ENCODE measurements around the gene RAD51B.

RAD51B gene

GRCh38 chr14:68392393-68393141, 573.0 kb downstream of the RAD51B start:
- Histone ChIP-seq H3K9me2 (replicated peaks; ENCODE audit: insufficient read depth, low read length) (no peaks in the 10 kb centered on the region), H3K36me3 (replicated peaks; ENCODE audit: insufficient read depth, low read length) (no peaks in the 10 kb centered on the region), H3K4me3 (ENCODE audit: low read length) (no peak overlapping the region), H3K4me2 (ENCODE audit: low read depth, low read length) (no peak overlapping the region), H3K4me1 (ENCODE audit: low read length) (no peaks in the 10 kb centered on the region), H3F3A (ENCODE audit: insufficient read depth, low read length) (no peaks in the 10 kb centered on the region), H3K9ac (ENCODE audit: low read length) (no peak overlapping the region), H2AFZ (ENCODE audit: low read length) (no peak overlapping the region), H3K27ac (ENCODE audit: low read length) (no peak overlapping the region), H3K9me3 (replicated peaks; ENCODE audit: insufficient read depth, low read length) (no peaks in the 10 kb centered on the region), H3K79me2 (ENCODE audit: low read length) (no peaks in the 10 kb centered on the region), H3K27me3 (replicated peaks; ENCODE audit: insufficient read depth, low read length) (no peaks in the 10 kb centered on the region), H4K20me1 (ENCODE audit: insufficient read depth, low read length) (no peaks in the 10 kb centered on the region)
- TF ChIP-seq EZH2phosphoT487 (IDR thresholded peaks at IDR 0.05; ENCODE audit: low read length) (no peak), EZH2 (optimal IDR thresholded peaks at IDR 0.05; ENCODE audit: low read depth, low read length) (no peak)
- TF ChIP-seq, protein P1, sequence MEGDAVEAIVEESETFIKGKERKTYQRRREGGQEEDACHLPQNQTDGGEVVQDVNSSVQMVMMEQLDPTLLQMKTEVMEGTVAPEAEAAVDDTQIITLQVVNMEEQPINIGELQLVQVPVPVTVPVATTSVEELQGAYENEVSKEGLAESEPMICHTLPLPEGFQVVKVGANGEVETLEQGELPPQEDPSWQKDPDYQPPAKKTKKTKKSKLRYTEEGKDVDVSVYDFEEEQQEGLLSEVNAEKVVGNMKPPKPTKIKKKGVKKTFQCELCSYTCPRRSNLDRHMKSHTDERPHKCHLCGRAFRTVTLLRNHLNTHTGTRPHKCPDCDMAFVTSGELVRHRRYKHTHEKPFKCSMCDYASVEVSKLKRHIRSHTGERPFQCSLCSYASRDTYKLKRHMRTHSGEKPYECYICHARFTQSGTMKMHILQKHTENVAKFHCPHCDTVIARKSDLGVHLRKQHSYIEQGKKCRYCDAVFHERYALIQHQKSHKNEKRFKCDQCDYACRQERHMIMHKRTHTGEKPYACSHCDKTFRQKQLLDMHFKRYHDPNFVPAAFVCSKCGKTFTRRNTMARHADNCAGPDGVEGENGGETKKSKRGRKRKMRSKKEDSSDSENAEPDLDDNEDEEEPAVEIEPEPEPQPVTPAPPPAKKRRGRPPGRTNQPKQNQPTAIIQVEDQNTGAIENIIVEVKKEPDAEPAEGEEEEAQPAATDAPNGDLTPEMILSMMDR (IDR thresholded peaks at IDR 0.05; ENCODE audit: low read length) = no peak
- no peak for DNase-seq

GRCh38 chr14:68393259-68393658, 573.7 kb downstream of the RAD51B start:
- Histone ChIP-seq H4K20me1 (ENCODE audit: insufficient read depth, low read length) (no peaks in the 10 kb centered on the region), H3F3A (ENCODE audit: insufficient read depth, low read length) (no peaks in the 10 kb centered on the region), H3K9me2 (replicated peaks; ENCODE audit: insufficient read depth, low read length) (no peaks in the 10 kb centered on the region), H2AFZ (ENCODE audit: low read length) (no peak overlapping the region), H3K9me3 (replicated peaks; ENCODE audit: insufficient read depth, low read length) (no peaks in the 10 kb centered on the region), H3K4me2 (ENCODE audit: low read depth, low read length) (no peak overlapping the region), H3K27ac (ENCODE audit: low read length) (no peak overlapping the region), H3K9ac (ENCODE audit: low read length) (no peak overlapping the region), H3K27me3 (replicated peaks; ENCODE audit: insufficient read depth, low read length) (no peaks in the 10 kb centered on the region), H3K36me3 (replicated peaks; ENCODE audit: insufficient read depth, low read length) (no peaks in the 10 kb centered on the region), H3K79me2 (ENCODE audit: low read length) (no peaks in the 10 kb centered on the region), H3K4me1 (ENCODE audit: low read length) (no peaks in the 10 kb centered on the region), H3K4me3 (ENCODE audit: low read length) (no peak overlapping the region)
- TF ChIP-seq EZH2phosphoT487 (IDR thresholded peaks at IDR 0.05; ENCODE audit: low read length) (no peak), EZH2 (optimal IDR thresholded peaks at IDR 0.05; ENCODE audit: low read depth, low read length) (no peak)
- TF ChIP-seq, protein P1 (IDR thresholded peaks at IDR 0.05; ENCODE audit: low read length) = no peak
- DNase-seq = no peak

GRCh38 chr14:68394118-68394763, 574.7 kb downstream of the RAD51B start:
- Histone ChIP-seq H4K20me1 (ENCODE audit: insufficient read depth, low read length) (no peaks in the 10 kb centered on the region), H3K4me1 (ENCODE audit: low read length) (no peaks in the 10 kb centered on the region), H3K27ac (ENCODE audit: low read length) (no peak overlapping the region), H3K79me2 (ENCODE audit: low read length) (no peaks in the 10 kb centered on the region), H3K4me2 (ENCODE audit: low read depth, low read length) (no peak overlapping the region), H3F3A (ENCODE audit: insufficient read depth, low read length) (no peaks in the 10 kb centered on the region), H3K4me3 (ENCODE audit: low read length) (no peak overlapping the region), H3K36me3 (replicated peaks; ENCODE audit: insufficient read depth, low read length) (no peaks in the 10 kb centered on the region), H2AFZ (ENCODE audit: low read length) (no peak overlapping the region), H3K9me3 (replicated peaks; ENCODE audit: insufficient read depth, low read length) (no peaks in the 10 kb centered on the region), H3K9me2 (replicated peaks; ENCODE audit: insufficient read depth, low read length) (no peaks in the 10 kb centered on the region), H3K9ac (ENCODE audit: low read length) (no peak overlapping the region), H3K27me3 (replicated peaks; ENCODE audit: insufficient read depth, low read length) (no peaks in the 10 kb centered on the region)
- TF ChIP-seq EZH2 (optimal IDR thresholded peaks at IDR 0.05; ENCODE audit: low read depth, low read length) = no peak
- TF ChIP-seq, protein P1 (IDR thresholded peaks at IDR 0.05; ENCODE audit: low read length) = no peak
- TF ChIP-seq EZH2phosphoT487 (IDR thresholded peaks at IDR 0.05; ENCODE audit: low read length) = no peak
- DNase-seq = no peak
